ENCODE results near the gene EMX2. TPM values are rescaled to one million over a fixed set of nuclear protein-coding genes. Genes with fewer than 3 reads are reported as not detected.

The EMX2 gene
- polyA plus RNA-seq, 3 donors, result not detected

GRCh38 chr10:117544004-117544701, 1.6 kb downstream of the EMX2 start:
- no peak overlapping the region for H2AFZ ChIP-seq (ENCODE audit: insufficient read depth, low read depth, low read length, poor library complexity, severe bottlenecking)
- H3K9ac ChIP-seq (ENCODE audit: insufficient read depth, low read length, poor library complexity, severe bottlenecking), result no peak overlapping the region
- no peak for DNase-seq
- intact Hi-C loops (cut with micrococcal nuclease), result no loop called here
- H3K36me3 ChIP-seq (replicated peaks in 1 of 2; ENCODE audit: control insufficient read depth in 1 of 2, insufficient read depth in 2 of 2, low read length in 2 of 2), result no peaks in the 10 kb centered on the region
- H4K20me1 ChIP-seq (ENCODE audit: insufficient read depth, low read length), result no peaks in the 10 kb centered on the region
- H3K79me2 ChIP-seq (ENCODE audit: insufficient read depth, low read length), result no peaks in the 10 kb centered on the region
- TF ChIP-seq, protein P1, sequence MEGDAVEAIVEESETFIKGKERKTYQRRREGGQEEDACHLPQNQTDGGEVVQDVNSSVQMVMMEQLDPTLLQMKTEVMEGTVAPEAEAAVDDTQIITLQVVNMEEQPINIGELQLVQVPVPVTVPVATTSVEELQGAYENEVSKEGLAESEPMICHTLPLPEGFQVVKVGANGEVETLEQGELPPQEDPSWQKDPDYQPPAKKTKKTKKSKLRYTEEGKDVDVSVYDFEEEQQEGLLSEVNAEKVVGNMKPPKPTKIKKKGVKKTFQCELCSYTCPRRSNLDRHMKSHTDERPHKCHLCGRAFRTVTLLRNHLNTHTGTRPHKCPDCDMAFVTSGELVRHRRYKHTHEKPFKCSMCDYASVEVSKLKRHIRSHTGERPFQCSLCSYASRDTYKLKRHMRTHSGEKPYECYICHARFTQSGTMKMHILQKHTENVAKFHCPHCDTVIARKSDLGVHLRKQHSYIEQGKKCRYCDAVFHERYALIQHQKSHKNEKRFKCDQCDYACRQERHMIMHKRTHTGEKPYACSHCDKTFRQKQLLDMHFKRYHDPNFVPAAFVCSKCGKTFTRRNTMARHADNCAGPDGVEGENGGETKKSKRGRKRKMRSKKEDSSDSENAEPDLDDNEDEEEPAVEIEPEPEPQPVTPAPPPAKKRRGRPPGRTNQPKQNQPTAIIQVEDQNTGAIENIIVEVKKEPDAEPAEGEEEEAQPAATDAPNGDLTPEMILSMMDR (IDR thresholded peaks at IDR 0.05), result no peak
- H3K27me3 Mint-ChIP-seq (ENCODE audit: low read depth in 3 of 3), result peaks cover 93 to 100% (median 98%) of the 10 kb centered on the region in 3 donors
- no peak overlapping the region for H3K27ac ChIP-seq (ENCODE audit: low read depth in 1 of 2, low read length in 2 of 2)
- peaks cover 0 to 10% of the 10 kb centered on the region in 2 donors for H3K4me1 ChIP-seq (ENCODE audit: control insufficient read depth in 1 of 2, insufficient read depth in 2 of 2, low read length in 2 of 2)
- peaks cover 20% of the 10 kb centered on the region for H3K4me1 Mint-ChIP-seq
- H3K4me3 Mint-ChIP-seq, result peak overlapping the region in 1 of 2 donors; percentile 79
- H3K9me3 Mint-ChIP-seq, result peaks cover 0 to 24% (median 15%) of the 10 kb centered on the region in 7 donors
- H3K4me3 ChIP-seq (replicated peaks in 1 of 3; ENCODE audit: low read depth in 2 of 3, low read length in 3 of 3), result no peak overlapping the region
- no peak overlapping the region for H3K27ac Mint-ChIP-seq
- H3K27me3 ChIP-seq (ENCODE audit: control insufficient read depth in 2 of 2, insufficient read depth in 2 of 2, low read length in 2 of 2), result peaks cover 79 to 95% of the 10 kb centered on the region in 2 donors
- H3K4me2 ChIP-seq (replicated peaks; ENCODE audit: extremely low read depth, low read length, poor library complexity, severe bottlenecking), result no peak overlapping the region
- H3K36me3 Mint-ChIP-seq, result peaks cover 0 to 11% of the 10 kb centered on the region in 2 donors
- H3K9me3 ChIP-seq (replicated peaks in 1 of 2; ENCODE audit: control insufficient read depth in 1 of 2, insufficient read depth in 1 of 2, low read length in 2 of 2), result peaks cover 0 to 53% of the 10 kb centered on the region in 2 donors
- 6% methylated on average over 25 of the region's 41 CpGs for WGBS (ENCODE audit: insufficient coverage)

- H3K9ac ChIP-seq (ENCODE audit: insufficient read depth, low read length, poor library complexity, severe bottlenecking), result no peak overlapping the region
- no peak overlapping the region for H3K27ac ChIP-seq (ENCODE audit: low read depth in 1 of 2, low read length in 2 of 2)
- Mint-ChIP-seq H3K27me3 (ENCODE audit: low read depth in 3 of 3) (peaks cover 92 to 100% (median 98%) of the 10 kb centered on the region in 3 donors), H3K4me3 (peak overlapping the region in 1 of 2 donors; percentile 79), H3K4me1 (peaks cover 20% of the 10 kb centered on the region), H3K36me3 (peaks cover 0 to 11% of the 10 kb centered on the region in 2 donors), H3K27ac (no peak overlapping the region), H3K9me3 (peaks cover 0 to 24% (median 15%) of the 10 kb centered on the region in 7 donors)
- H4K20me1 ChIP-seq (ENCODE audit: insufficient read depth, low read length), result no peaks in the 10 kb centered on the region
- H3K36me3 ChIP-seq (replicated peaks in 1 of 2; ENCODE audit: control insufficient read depth in 1 of 2, insufficient read depth in 2 of 2, low read length in 2 of 2), result no peaks in the 10 kb centered on the region
- WGBS (ENCODE audit: insufficient coverage), result 2% methylated on average over 20 of the region's 29 CpGs
- H3K9me3 ChIP-seq (replicated peaks in 1 of 2; ENCODE audit: control insufficient read depth in 1 of 2, insufficient read depth in 1 of 2, low read length in 2 of 2), result peaks cover 0 to 50% of the 10 kb centered on the region in 2 donors
- H3K4me1 ChIP-seq (ENCODE audit: control insufficient read depth in 1 of 2, insufficient read depth in 2 of 2, low read length in 2 of 2), result peaks cover 0 to 10% of the 10 kb centered on the region in 2 donors
- intact Hi-C loops (cut with micrococcal nuclease), result no loop called here
- TF ChIP-seq, protein P1 (IDR thresholded peaks at IDR 0.05), result no peak
- no peak overlapping the region for H3K4me2 ChIP-seq (replicated peaks; ENCODE audit: extremely low read depth, low read length, poor library complexity, severe bottlenecking)
- DNase-seq, result no peak
- H3K4me3 ChIP-seq (replicated peaks in 1 of 3; ENCODE audit: low read depth in 2 of 3, low read length in 3 of 3), result no peak overlapping the region
- no peak overlapping the region for H2AFZ ChIP-seq (ENCODE audit: insufficient read depth, low read depth, low read length, poor library complexity, severe bottlenecking)
- peaks cover 80 to 95% of the 10 kb centered on the region in 2 donors for H3K27me3 ChIP-seq (ENCODE audit: control insufficient read depth in 2 of 2, insufficient read depth in 2 of 2, low read length in 2 of 2)
- H3K79me2 ChIP-seq (ENCODE audit: insufficient read depth, low read length), result no peaks in the 10 kb centered on the region
Observed at GRCh38 chr10:117544711-117545140, 2.2 kb downstream of the EMX2 start.

Measured in CD14-positive monocyte (primary cell).